Astrocyte (in vitro differentiated cells and primary cell): ENCODE data around the gene ME2.

ENCODE experiments used
- EZH2 ChIP-seq: IDR thresholded peaks from 2 replicates; pipeline ENCODE4 v1.6.1; 2012; ENCODE audit warnings: mild to moderate bottlenecking, low read length, inconsistent platforms; ENCODE audit not compliant: insufficient read depth
- TF ChIP-seq, protein P1 (sequence below): IDR thresholded peaks from 2 replicates; pipeline ENCODE4 v1.5.1; 2011; ENCODE audit warnings: low read depth, mild to moderate bottlenecking, inconsistent platforms, low read length, moderate library complexity; ENCODE audit not compliant: insufficient read depth

- TF ChIP-seq, protein P1, sequence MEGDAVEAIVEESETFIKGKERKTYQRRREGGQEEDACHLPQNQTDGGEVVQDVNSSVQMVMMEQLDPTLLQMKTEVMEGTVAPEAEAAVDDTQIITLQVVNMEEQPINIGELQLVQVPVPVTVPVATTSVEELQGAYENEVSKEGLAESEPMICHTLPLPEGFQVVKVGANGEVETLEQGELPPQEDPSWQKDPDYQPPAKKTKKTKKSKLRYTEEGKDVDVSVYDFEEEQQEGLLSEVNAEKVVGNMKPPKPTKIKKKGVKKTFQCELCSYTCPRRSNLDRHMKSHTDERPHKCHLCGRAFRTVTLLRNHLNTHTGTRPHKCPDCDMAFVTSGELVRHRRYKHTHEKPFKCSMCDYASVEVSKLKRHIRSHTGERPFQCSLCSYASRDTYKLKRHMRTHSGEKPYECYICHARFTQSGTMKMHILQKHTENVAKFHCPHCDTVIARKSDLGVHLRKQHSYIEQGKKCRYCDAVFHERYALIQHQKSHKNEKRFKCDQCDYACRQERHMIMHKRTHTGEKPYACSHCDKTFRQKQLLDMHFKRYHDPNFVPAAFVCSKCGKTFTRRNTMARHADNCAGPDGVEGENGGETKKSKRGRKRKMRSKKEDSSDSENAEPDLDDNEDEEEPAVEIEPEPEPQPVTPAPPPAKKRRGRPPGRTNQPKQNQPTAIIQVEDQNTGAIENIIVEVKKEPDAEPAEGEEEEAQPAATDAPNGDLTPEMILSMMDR = no peak
- no peak for TF ChIP-seq EZH2
These were observed 22.8 kb upstream of the ME2 start for GRCh38 chr18:50855976-50856757.
